ENCODE data around the gene SERP2.

GRCh38 chr13:44395976-44396694, 22.5 kb downstream of the SERP2 start:
- TF ChIP-seq, protein P1, sequence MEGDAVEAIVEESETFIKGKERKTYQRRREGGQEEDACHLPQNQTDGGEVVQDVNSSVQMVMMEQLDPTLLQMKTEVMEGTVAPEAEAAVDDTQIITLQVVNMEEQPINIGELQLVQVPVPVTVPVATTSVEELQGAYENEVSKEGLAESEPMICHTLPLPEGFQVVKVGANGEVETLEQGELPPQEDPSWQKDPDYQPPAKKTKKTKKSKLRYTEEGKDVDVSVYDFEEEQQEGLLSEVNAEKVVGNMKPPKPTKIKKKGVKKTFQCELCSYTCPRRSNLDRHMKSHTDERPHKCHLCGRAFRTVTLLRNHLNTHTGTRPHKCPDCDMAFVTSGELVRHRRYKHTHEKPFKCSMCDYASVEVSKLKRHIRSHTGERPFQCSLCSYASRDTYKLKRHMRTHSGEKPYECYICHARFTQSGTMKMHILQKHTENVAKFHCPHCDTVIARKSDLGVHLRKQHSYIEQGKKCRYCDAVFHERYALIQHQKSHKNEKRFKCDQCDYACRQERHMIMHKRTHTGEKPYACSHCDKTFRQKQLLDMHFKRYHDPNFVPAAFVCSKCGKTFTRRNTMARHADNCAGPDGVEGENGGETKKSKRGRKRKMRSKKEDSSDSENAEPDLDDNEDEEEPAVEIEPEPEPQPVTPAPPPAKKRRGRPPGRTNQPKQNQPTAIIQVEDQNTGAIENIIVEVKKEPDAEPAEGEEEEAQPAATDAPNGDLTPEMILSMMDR (conservative IDR thresholded peaks at IDR 0.05 in 1 of 2, IDR thresholded peaks at IDR 0.05 in 1 of 2; ENCODE audit: low read depth in 1 of 2, low read length in 2 of 2), result no peak
- TF ChIP-seq EZH2 (IDR thresholded peaks at IDR 0.05; ENCODE audit: low read length, missing control alignments), result no peak

Data from fibroblast of lung (primary cell).